ENCODE data around the gene PSAP. TPM values are rescaled to one million over a fixed set of nuclear protein-coding genes. Genes with fewer than 3 reads are reported as not detected.

Gene PSAP
- total RNA-seq, 2 donors from 2014 or later: 1,145 to 1,486 TPM

- Histone ChIP-seq H3K4me1 (peaks cover 0 to 77% of the 10 kb centered on the region in 2 donors), H3K36me3 (no peaks in the 10 kb centered on the region), H3K27ac (peak overlapping the region; percentile 17 to 49), H3K9me3 (no peaks in the 10 kb centered on the region), H3K4me3 (no peak overlapping the region), H3K27me3 (no peaks in the 10 kb centered on the region)
- TF ChIP-seq CTCF (IDR thresholded peaks at IDR 0.05): no peak
- DNase-seq (ENCODE audit: low spot score): no peak
These were observed 7.0 kb downstream of the PSAP start for GRCh38 chr10:71844084-71844483.

- Histone ChIP-seq H3K27ac (peak overlapping the region; percentile 17 to 49), H3K9me3 (no peaks in the 10 kb centered on the region), H3K27me3 (no peaks in the 10 kb centered on the region), H3K4me3 (no peak overlapping the region), H3K4me1 (peaks cover 0 to 77% of the 10 kb centered on the region in 2 donors), H3K36me3 (no peaks in the 10 kb centered on the region)
- TF ChIP-seq CTCF (IDR thresholded peaks at IDR 0.05): no peak
- no peak for DNase-seq (ENCODE audit: low spot score)
These were observed 8.0 kb downstream of the PSAP start for GRCh38 chr10:71842856-71843686.

- Histone ChIP-seq H3K27ac (peak overlapping the region; percentile 17 to 49), H3K9me3 (no peaks in the 10 kb centered on the region), H3K4me1 (peaks cover 0 to 80% of the 10 kb centered on the region in 2 donors), H3K27me3 (no peaks in the 10 kb centered on the region), H3K4me3 (no peak overlapping the region), H3K36me3 (no peaks in the 10 kb centered on the region)
- DNase-seq (ENCODE audit: low spot score): no peak
- no peak for TF ChIP-seq CTCF (IDR thresholded peaks at IDR 0.05)
These were observed 8.6 kb downstream of the PSAP start for GRCh38 chr10:71842422-71842821.

- Histone ChIP-seq H3K27me3 (no peaks in the 10 kb centered on the region), H3K36me3 (no peaks in the 10 kb centered on the region), H3K4me1 (peaks cover 0 to 85% of the 10 kb centered on the region in 2 donors), H3K27ac (no peak overlapping the region), H3K4me3 (no peak overlapping the region), H3K9me3 (no peaks in the 10 kb centered on the region)
- no peak for DNase-seq (ENCODE audit: low spot score)
- TF ChIP-seq CTCF (IDR thresholded peaks at IDR 0.05): no peak
These were observed 10.1 kb downstream of the PSAP start for GRCh38 chr10:71840958-71841335.

- H3K4me1 ChIP-seq: peaks cover 0 to 85% of the 10 kb centered on the region in 2 donors
These were observed 10.7 kb downstream of the PSAP start for GRCh38 chr10:71840177-71840957.

More at GRCh38 chr10:71840177-71840957, 10.7 kb downstream of the PSAP start:
- no peaks in the 10 kb centered on the region for H3K27me3 ChIP-seq
- H3K27ac ChIP-seq: peak overlapping the region in 1 of 2 donors; percentile 12
- DNase-seq (ENCODE audit: low spot score): no peak
- H3K9me3 ChIP-seq: no peaks in the 10 kb centered on the region
- TF ChIP-seq CTCF (IDR thresholded peaks at IDR 0.05): no peak
- H3K4me3 ChIP-seq: no peak overlapping the region
- no peaks in the 10 kb centered on the region for H3K36me3 ChIP-seq

Data from right atrium auricular region (tissue), 2 donors.